ENCODE results near the gene KIAA1671. TPM values are rescaled to one million over a fixed set of nuclear protein-coding genes. Genes with fewer than 3 reads are reported as not detected.

KIAA1671 gene
- total and polyA plus RNA-seq, 2 of the 13 experiments (the other 11 are each of a cell fraction or from before 2014, with no cell fraction given) = 13.5 to 13.6 TPM

GRCh38 chr22:25219948-25220442 is 267.5 kb downstream of the KIAA1671 start (continued):
- TF ChIP-seq GMEB2 (CRISPR knock-in tag; IDR thresholded peaks at IDR 0.05; ENCODE audit: low read depth) = no peak
- TF ChIP-seq NFIB (CRISPR knock-in tag; IDR thresholded peaks at IDR 0.05; ENCODE audit: borderline replicate concordance) = no peak
- TF ChIP-seq ZNF207 (IDR thresholded peaks at IDR 0.05; ENCODE audit: borderline replicate concordance) = no peak
- TF ChIP-seq NR3C1 (CRISPR knock-in tag; IDR thresholded peaks at IDR 0.05) = no peak
- no peak for TF ChIP-seq ISX (CRISPR knock-in tag; conservative IDR thresholded peaks at IDR 0.05)
- TF ChIP-seq ZBTB49 (CRISPR knock-in tag; IDR thresholded peaks at IDR 0.05; ENCODE audit: borderline replicate concordance) = no peak
- TF ChIP-seq ZNF577 (CRISPR knock-in tag; IDR thresholded peaks at IDR 0.05; ENCODE audit: borderline replicate concordance, low read depth) = no peak
- no peak for TF ChIP-seq AGO1 (IDR thresholded peaks at IDR 0.05; ENCODE audit: low read depth, low read length, poor library complexity, severe bottlenecking)

DNA sequence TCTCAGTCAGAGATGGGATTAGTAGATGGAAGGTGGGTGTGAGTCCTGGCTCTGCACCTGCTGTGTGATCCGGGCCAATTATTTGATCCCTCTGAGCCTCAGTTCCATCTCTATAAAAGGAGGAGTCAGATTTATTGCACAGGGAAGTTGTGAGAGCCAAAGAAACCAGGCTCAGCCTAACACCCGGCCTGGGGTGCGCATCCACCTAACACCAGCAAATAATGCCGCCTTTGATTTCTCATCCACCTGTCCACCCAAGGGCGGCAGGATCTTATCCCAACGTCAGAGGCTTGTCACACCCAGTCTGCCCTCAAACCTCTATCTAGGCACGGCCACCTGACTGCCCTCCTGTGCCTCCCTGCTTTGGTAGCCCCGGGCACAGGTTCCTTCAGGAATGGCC is 269.3 kb downstream of the KIAA1671 start:
- intact Hi-C loops (cut with micrococcal nuclease; ENCODE audit: unreplicated experiment) = no loop called here
- Histone ChIP-seq H3K4me1 (ENCODE audit: insufficient read depth, low read length) (no peaks in the 10 kb centered on the region), H3K36me3 (replicated peaks in 1 of 2; ENCODE audit: control insufficient read depth in 1 of 2, insufficient read depth in 2 of 2, low read length in 2 of 2) (no peaks in the 10 kb centered on the region), H3K27ac (ENCODE audit: extremely low read length, insufficient read depth, low read length) (no peak overlapping the region), H4K20me1 (ENCODE audit: insufficient read depth, low read length) (no peaks in the 10 kb centered on the region), H2AFZ (ENCODE audit: low read length) (no peak overlapping the region), H3K4me2 (ENCODE audit: low read depth, low read length) (no peak overlapping the region), H3K4me3 (replicated peaks in 1 of 3; ENCODE audit: insufficient read depth in 1 of 3, low read depth in 2 of 3, low read length in 3 of 3) (no peak overlapping the region), H3K9me3 (ENCODE audit: low read length) (no peaks in the 10 kb centered on the region), H3K9ac (ENCODE audit: insufficient read depth, low read depth, low read length) (no peak overlapping the region), H3K27me3 (ENCODE audit: control insufficient read depth in 1 of 2, insufficient read depth in 2 of 2, low read length in 2 of 2) (peaks cover 1 to 50% of the 10 kb centered on the region in 2 experiments; a peak in 3 of 5 replicates), H3K79me2 (ENCODE audit: insufficient read depth, low read length) (no peaks in the 10 kb centered on the region)
- CTCF ChIA-PET (ENCODE audit: low intra/inter-chr PET ratio, low total read pairs) = no interaction called here
- in situ Hi-C loops (cut with HindIII; ENCODE audit: extremely low pct_ligation_motif_present, low pct_unique_long_range_greater_than_20kb) = no loop called here
- BruUV-seq (replicated peaks) = no TSS peak
- FAIRE-seq (no peak), ATAC-seq (no peak), DNase-seq (ENCODE audit: low spot score) (no peak)
- POLR2A ChIA-PET = no interaction called here
- WGBS (ENCODE audit: low lambda C conversion rate) = 37% methylated on average over 8 of the region's 8 CpGs
- TF ChIP-seq FOXA3 (CRISPR knock-in tag; IDR thresholded peaks at IDR 0.05) = no peak
- TF ChIP-seq BCL6 (CRISPR knock-in tag; IDR thresholded peaks at IDR 0.05) = no peak
- no peak for TF ChIP-seq PRMT3 (CRISPR knock-in tag; IDR thresholded peaks at IDR 0.05; ENCODE audit: borderline replicate concordance, low read depth)
- TF ChIP-seq ZNF260 (CRISPR knock-in tag; IDR thresholded peaks at IDR 0.05; ENCODE audit: borderline replicate concordance, low read depth) = no peak
- no peak for TF ChIP-seq DNMT3B (CRISPR knock-in tag; conservative IDR thresholded peaks at IDR 0.05)
- TF ChIP-seq ZNF772 (CRISPR knock-in tag; IDR thresholded peaks at IDR 0.05) = no peak
- TF ChIP-seq NR2F2 (IDR thresholded peaks at IDR 0.05; ENCODE audit: borderline replicate concordance, low read depth) = no peak
- no peak for TF ChIP-seq MXD4 (CRISPR knock-in tag; IDR thresholded peaks at IDR 0.05)
- TF ChIP-seq TP53 (CRISPR knock-in tag; conservative IDR thresholded peaks at IDR 0.05) = no peak
- TF ChIP-seq MED13 (CRISPR knock-in tag; IDR thresholded peaks at IDR 0.05) = no peak
- TF ChIP-seq PHF8 (CRISPR knock-in tag; IDR thresholded peaks at IDR 0.05) = no peak
- TF ChIP-seq ZNF691 (CRISPR knock-in tag; IDR thresholded peaks at IDR 0.05; ENCODE audit: borderline replicate concordance, low read depth) = no peak
- TF ChIP-seq ZFP62 (CRISPR knock-in tag; IDR thresholded peaks at IDR 0.05) = no peak
- TF ChIP-seq ZFY (CRISPR knock-in tag; IDR thresholded peaks at IDR 0.05) = no peak
